GM12875 (cell line): ENCODE measurements around the gene CIPC.

Experiments used
- H3K4me3 ChIP-seq: one replicate; pipeline ENCODE4 v1.5.1; 2011; ENCODE audit warnings: low read depth, low read length, control low read depth
- TF ChIP-seq, protein P1 (sequence below): IDR thresholded peaks from 2 replicates; pipeline ENCODE4 v1.5.1; 2011; ENCODE audit warnings: low read depth, mild to moderate bottlenecking, control low read depth, inconsistent platforms, low read length, moderate library complexity, borderline replicate concordance; ENCODE audit not compliant: insufficient read depth

The CIPC gene

DNA sequence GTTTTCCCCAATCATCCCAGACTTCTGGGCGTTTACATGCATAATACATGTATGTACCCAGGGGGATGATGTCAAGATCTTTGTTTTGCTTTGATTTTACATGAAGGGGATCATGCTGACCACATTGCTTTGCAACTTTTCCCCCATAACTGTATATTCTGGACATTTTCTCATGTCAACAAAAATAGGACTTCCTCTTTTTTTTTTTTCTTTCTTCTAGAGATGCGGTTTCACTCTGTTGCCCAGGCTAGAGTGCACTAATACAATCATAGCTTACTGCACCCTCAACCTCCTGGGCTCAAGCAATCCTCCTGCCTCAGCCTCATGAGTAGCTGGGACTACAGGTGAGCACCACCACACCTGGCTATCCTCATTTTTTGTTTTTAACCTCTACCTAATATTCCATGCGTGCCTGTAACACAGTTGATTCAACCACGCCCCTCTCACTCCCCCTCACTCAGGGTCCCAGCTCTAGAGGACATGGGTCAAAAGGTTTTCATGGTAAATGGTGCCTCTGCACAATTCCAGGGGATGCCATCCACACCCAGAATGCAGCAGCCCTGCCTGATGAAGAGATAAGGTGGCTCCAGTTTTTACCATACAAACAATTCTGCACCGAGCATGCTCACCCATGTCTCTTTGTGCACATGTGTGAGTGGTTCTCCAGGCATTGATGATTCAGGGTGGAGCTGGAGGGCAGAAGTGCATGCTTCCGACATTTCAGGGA is 32.0 kb upstream of the CIPC start:
- TF ChIP-seq, protein P1, sequence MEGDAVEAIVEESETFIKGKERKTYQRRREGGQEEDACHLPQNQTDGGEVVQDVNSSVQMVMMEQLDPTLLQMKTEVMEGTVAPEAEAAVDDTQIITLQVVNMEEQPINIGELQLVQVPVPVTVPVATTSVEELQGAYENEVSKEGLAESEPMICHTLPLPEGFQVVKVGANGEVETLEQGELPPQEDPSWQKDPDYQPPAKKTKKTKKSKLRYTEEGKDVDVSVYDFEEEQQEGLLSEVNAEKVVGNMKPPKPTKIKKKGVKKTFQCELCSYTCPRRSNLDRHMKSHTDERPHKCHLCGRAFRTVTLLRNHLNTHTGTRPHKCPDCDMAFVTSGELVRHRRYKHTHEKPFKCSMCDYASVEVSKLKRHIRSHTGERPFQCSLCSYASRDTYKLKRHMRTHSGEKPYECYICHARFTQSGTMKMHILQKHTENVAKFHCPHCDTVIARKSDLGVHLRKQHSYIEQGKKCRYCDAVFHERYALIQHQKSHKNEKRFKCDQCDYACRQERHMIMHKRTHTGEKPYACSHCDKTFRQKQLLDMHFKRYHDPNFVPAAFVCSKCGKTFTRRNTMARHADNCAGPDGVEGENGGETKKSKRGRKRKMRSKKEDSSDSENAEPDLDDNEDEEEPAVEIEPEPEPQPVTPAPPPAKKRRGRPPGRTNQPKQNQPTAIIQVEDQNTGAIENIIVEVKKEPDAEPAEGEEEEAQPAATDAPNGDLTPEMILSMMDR: no peak
- H3K4me3 ChIP-seq: no peak overlapping the region

DNA sequence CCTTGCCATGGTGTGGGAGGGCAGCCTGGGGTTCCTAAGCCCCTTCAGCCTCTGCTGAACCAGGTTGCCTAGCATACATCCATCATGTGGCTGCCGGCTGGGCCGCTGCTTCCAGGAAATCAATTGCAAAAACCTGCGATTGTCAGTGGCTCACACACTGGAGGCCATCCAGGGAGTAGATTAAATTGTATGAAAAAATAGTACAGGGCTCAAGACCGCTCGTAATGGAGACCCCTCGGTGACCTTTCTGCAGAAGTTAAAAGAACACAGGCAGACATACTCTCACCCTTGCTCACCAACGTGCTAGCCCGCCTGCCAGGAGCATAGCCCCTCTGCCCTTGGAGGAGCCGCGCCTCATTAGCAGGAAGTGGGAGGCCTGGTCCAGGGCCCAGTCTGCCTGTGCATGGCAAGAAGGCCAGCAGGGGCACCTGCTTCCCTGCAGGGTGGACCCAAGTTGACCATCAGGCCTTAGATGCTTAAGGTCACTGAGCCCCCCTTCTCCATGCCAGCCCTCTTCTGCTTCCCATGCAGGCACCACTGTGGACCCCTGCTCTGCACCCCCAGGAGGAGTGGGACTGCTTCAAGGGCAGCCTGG is 31.4 kb upstream of the CIPC start:
- TF ChIP-seq, protein P1: no peak
- no peak overlapping the region for H3K4me3 ChIP-seq

DNA sequence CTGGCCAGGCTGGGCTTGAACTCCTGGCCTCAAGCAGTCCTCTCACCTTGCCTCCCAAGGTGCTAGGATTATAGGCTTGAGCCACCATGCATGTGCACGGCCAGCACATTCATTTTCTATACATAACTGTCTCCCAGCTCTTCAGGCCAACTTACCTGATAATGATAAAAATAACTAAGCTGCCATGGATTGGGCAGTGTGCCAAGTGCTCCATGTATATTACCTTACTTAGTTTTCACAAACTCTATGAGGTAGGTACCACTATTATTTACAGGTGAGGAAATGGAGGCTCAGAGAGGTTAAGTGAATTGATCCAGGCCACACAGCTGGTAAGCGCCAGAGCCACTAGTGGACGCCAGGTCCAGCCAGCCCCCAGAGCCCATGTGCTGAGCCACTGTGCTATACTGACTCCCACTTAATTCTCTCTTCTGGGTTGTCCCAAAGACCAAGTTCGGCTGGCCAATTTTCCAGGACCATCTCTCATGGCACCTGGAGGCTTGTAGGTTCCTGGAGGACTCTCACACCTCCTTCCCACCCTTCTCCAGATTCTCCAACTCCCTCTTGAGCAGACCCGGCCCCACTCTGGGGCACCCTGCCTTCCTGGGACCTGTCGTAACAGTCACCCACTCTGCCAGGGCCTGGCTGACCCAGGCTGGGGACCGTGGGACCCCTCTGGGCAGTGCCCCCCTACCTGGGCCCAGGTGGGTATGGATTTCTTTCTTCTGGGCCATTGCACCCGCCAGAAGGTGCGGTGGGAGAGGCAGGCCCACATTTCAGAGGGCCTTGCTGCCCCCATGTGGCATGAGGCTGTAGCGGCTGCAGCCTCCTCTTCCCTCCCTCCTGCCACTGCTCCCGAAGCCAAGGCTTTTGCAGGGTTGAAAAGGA is 30.2 kb upstream of the CIPC start:
- TF ChIP-seq, protein P1: peak; percentile 93
- H3K4me3 ChIP-seq: no peak overlapping the region

DNA sequence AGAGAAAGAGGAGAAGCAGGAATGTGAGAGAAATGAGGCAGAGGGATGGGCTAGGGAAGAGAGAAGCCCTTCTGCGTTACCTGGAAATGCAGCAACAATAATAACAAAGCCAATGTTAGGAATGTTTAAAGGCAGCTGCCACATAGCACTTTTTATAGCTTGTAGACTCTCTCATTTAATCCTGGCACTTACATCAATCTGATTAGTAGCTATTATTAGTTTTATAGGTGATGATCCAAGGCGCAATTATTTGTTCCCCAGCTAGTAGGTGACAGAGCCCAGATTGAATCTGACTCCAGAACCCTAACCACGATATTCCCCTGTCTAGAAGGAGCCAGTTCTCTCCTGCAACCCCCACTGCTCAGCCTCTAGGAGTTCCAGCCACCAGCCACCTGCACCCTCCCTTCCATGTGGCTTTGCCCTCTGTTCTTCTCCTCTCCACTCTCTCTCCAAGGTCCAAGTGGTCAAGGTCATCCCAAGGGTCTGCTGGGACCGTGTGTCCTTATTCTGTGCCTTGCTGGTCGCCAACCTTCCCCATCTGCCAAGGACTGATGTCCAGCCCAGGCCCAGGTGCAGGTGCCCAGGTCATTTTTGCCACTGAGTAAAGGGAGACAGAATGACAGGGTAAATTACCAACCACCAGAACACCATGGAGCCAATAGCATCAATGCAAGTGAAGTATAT is 29.4 kb upstream of the CIPC start:
- TF ChIP-seq, protein P1: no peak
- H3K4me3 ChIP-seq: no peak overlapping the region

DNA sequence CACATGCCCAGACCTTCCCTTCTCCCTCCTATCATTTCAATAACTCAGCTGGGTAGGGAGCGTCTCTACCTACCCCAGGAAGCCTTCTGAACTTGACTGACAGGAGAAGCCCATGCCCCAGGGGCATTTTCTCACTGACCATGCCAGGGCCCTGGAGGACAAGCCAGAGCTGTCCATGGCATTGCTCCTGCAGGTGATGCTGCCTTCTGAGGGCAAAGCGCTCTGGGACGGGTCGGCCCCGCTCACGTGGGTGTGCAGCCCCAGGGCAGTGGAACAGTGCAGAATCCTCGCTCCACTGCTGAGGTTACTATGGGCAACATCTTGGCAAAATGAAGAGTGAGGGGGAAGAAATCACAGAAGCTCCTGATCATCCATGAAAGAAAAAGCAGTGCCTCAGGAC is 28.5 kb upstream of the CIPC start:
- TF ChIP-seq, protein P1: no peak
- no peak overlapping the region for H3K4me3 ChIP-seq

DNA sequence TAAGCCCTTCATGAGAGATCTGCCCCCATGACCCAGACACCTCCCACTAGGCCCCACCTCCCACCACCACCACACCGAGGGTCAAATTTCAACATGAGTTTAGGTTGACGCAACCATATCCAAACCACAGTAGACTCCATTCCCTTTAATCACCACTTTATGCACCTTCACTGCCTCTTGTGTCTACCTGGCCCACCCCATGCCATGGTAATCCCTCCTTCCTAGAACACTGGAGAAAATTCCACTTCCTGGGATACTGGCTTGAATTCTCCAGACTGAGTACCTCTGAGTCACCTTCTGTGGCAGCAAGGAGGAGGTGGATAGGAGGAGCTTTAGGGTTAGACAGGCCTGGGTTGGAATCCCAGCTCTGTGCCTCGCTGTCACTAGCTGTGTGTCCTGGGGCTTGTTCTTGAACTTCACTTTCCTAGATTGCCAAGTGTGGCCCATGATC is 26.1 kb upstream of the CIPC start:
- TF ChIP-seq, protein P1: no peak
- no peak overlapping the region for H3K4me3 ChIP-seq
